B cell (primary cell): ENCODE measurements around the gene BUD31. TPM values are rescaled to one million over a fixed set of nuclear protein-coding genes. Genes with fewer than 3 reads are reported as not detected.

Source experiments
- ATAC-seq: fragments of 200-7000 bp; cut with Tn5 transposase; one replicate; pipeline ENCODE4 v1.10.0; 2021; ENCODE audit warnings: low read depth, mild to moderate bottlenecking, moderate number of reproducible peaks, moderate library complexity
- CTCF ChIA-PET: fragments of 350-600 bp; sonication (Branson Sonifier 250); formaldehyde crosslinking; loops from one replicate; lab custom pipeline; 2021; ENCODE audit warnings: antibody characterized with exemption, inconsistent platforms; lab: Charles Lee
- POLR2A ChIA-PET: fragments of 350-600 bp; sonication (Branson Sonifier 250); formaldehyde crosslinking; loops from one replicate; lab custom pipeline; 2021; ENCODE audit warnings: antibody characterized with exemption; lab: Charles Lee
- DNase-seq: peaks from one replicate; pipeline ENCODE4 v3.0.0; 2013
- H2AFZ ChIP-seq: 2 replicates; pipeline ENCODE4 v1.6.1; 2012; ENCODE audit warnings: mild to moderate bottlenecking, low read depth, low read length; ENCODE audit not compliant: insufficient read depth, poor library complexity, severe bottlenecking
- H3K27ac ChIP-seq, 2 donors: 1 replicate in 1 of 2; 2 replicates in 1 of 2; pipeline ENCODE4 v1.5.1; 2012 to 2013; ENCODE audit warnings: low read length in 2 of 2, mild to moderate bottlenecking in 2 of 2, moderate library complexity in 1 of 2
- H3K27me3 ChIP-seq, 4 experiments: fragments of 200-600 bp in 1 of 4; sonication (generic) in 1 of 4; replicated peaks in 1 of 4; 1 replicate in 2 of 4; 2 replicates in 2 of 4; pipeline versions ENCODE4 v1.6.1 to v1.7.0; 2013 to 2016; ENCODE audit warnings: low read length in 3 of 4, mild to moderate bottlenecking in 2 of 4, mixed read lengths in 1 of 4, moderate library complexity in 1 of 4; ENCODE audit not compliant: insufficient read depth in 4 of 4, control insufficient read depth in 3 of 4; ENCODE audit errors: control extremely low read depth in 1 of 4
- H3K36me3 ChIP-seq, 2 experiments: replicated peaks in 1 of 2; 1 replicate in 1 of 2; 2 replicates in 1 of 2; pipeline versions ENCODE4 v1.6.1 to v1.7.1; 2013; ENCODE audit warnings: low read length in 1 of 2; ENCODE audit not compliant: insufficient read depth in 2 of 2, control insufficient read depth in 1 of 2; ENCODE audit errors: control extremely low read depth in 1 of 2, extremely low read depth in 1 of 2
- H3K4me1 ChIP-seq, 2 donors: fragments of 200-600 bp in 1 of 2; sonication (generic) in 1 of 2; 1 replicate in 1 of 2; 2 replicates in 1 of 2; pipeline versions ENCODE4 v1.5.1 to v1.6.1; 2013 to 2017; ENCODE audit warnings: low read length in 2 of 2; ENCODE audit not compliant: control insufficient read depth in 2 of 2, insufficient read depth in 2 of 2
- H3K4me2 ChIP-seq: replicated peaks from 2 replicates; pipeline ENCODE3; 2012; ENCODE audit warnings: mild to moderate bottlenecking, low read depth, low read length; ENCODE audit not compliant: poor library complexity, severe bottlenecking
- H3K4me3 ChIP-seq, 5 experiments: fragments of 200-600 bp in 1 of 5; sonication (generic) in 1 of 5; 1 replicate in 3 of 5; 2 replicates in 2 of 5; pipeline versions ENCODE4 v1.5.1 to v1.7.0; 2011 to 2016; ENCODE audit warnings: low read length in 4 of 5, mild to moderate bottlenecking in 4 of 5, low read depth in 2 of 5, control low read depth in 1 of 5, moderate library complexity in 1 of 5; ENCODE audit not compliant: insufficient read depth in 1 of 5; ENCODE audit errors: control extremely low read depth in 1 of 5, extremely low read depth in 1 of 5
- H3K79me2 ChIP-seq: fragments of 200-600 bp; sonication (generic); one replicate; pipeline ENCODE4 v1.6.0; 2016; ENCODE audit warnings: low read length; ENCODE audit not compliant: control insufficient read depth, insufficient read depth
- H3K9ac ChIP-seq: fragments of 200-600 bp; sonication (generic); 2 replicates; pipeline ENCODE4 v1.6.1; 2017; ENCODE audit warnings: mild to moderate bottlenecking, low read length, moderate library complexity
- H3K9me3 ChIP-seq, 3 donors: one replicate each; pipeline versions ENCODE4 v1.6.1 to v1.7.1; 2013; ENCODE audit warnings: low read length in 2 of 3; ENCODE audit not compliant: control insufficient read depth in 2 of 3, insufficient read depth in 1 of 3; ENCODE audit errors: control extremely low read depth in 1 of 3
- H4K20me1 ChIP-seq: 2 replicates; pipeline ENCODE4 v1.6.0; 2012; ENCODE audit warnings: mild to moderate bottlenecking, low read length; ENCODE audit not compliant: insufficient read depth, control insufficient read depth, poor library complexity, severe bottlenecking
- H3K27ac Mint-ChIP-seq: one replicate; pipeline ENCODE4 v1.8.0; 2021; ENCODE audit warnings: mixed read lengths
- H3K27me3 Mint-ChIP-seq: one replicate; pipeline ENCODE4 v1.8.0; 2021; ENCODE audit warnings: mixed read lengths
- H3K4me1 Mint-ChIP-seq: one replicate; pipeline ENCODE4 v1.8.0; 2021; ENCODE audit warnings: mixed read lengths
- H3K4me3 Mint-ChIP-seq: one replicate; pipeline ENCODE4 v1.8.0; 2021; ENCODE audit warnings: mixed read lengths
- H3K9me3 Mint-ChIP-seq: one replicate; pipeline ENCODE4 v1.8.0; 2022; ENCODE audit warnings: mixed read lengths; ENCODE audit not compliant: insufficient read depth
- EZH2 ChIP-seq: IDR thresholded peaks from 2 replicates; pipeline ENCODE4 v1.6.1; 2012; ENCODE audit warnings: borderline replicate concordance, low read depth, mild to moderate bottlenecking, moderate library complexity, low read length; ENCODE audit not compliant: insufficient read depth, poor library complexity, severe bottlenecking
- WGBS: methylation state at CpG from one replicate; pipeline ENCODE4 v1.1.5; 2013; ENCODE audit warnings: missing lambda C conversion rate; ENCODE audit not compliant: insufficient coverage; 5-methylcytosine and 5-hydroxymethylcytosine counted together
- intact Hi-C: fragments of 100-400 bp; cut with micrococcal nuclease; formaldehyde crosslinking; loops from one replicate; pipeline ENCODE4 v1.10.0; 2022
- polyA plus RNA-seq: library from polyadenylated mRNA; depleted of rRNA; stranded (reverse); fragments of >200 nt; gene quantifications from 2 replicates; pipeline ENCODE4 v1.2.3, GENCODE V29; 2012
- total RNA-seq, 2 donors: library from RNA; stranded (reverse); fragments of 120-200 nt in 1 of 2; gene quantifications; 1 replicate in 1 of 2; 2 replicates in 1 of 2; pipeline versions ENCODE4 v1.2.3 to v1.2.4, GENCODE V29; 2013 to 2022
- TF ChIP-seq, protein P1 (sequence below): fragments of 200-600 bp; IDR thresholded peaks from one replicate; pipeline ENCODE4 v1.8.0; 2022; ENCODE audit warnings: antibody characterized with exemption, mild to moderate bottlenecking

The BUD31 gene
- total and polyA plus RNA-seq, 2 donors (not counting 1 experiment from before 2014, with no cell fraction given): 57.8 to 69.4 TPM

DNA sequence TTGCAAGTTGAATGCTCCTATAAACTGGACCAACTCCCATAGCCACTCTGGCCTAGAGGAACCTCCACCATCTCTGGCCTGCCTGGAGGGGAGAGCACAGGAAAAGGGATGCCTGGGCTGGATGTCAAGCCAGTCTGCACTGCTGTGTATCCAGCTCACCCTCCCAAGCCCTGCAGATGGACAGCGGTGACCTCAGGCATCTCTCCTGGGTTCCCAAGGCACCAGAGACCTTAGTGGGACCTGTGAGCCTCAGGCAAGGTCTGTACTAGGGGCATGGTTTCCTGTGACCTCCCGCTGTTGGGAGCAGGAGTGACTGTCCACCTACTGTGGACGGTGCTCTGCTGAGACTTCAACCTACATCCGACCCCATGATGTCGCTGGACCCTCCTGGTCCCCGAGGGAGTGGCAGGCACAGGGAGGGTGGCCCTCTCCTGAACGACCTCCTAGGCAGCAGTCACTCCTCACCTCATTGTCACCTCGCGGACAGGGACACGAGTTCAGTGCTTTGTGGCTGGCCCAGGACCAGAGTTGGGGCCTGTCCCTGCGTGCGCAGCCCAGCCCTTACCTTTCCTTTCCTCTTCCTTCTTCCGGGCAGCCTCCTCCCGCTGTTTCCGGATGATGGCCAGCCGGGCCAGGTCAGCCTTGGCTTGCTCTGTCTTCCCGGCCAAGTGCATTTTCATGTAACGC lies 11.3 kb upstream of the BUD31 start:
- H3K4me1 ChIP-seq: peaks cover 8 to 14% of the 10 kb centered on the region in 2 donors
- CTCF ChIA-PET: interaction anchor here (1.1 kb wide), 1 partner anchor 32 kb away, joined by 3 read pairs; no protein-coding TSS in a partner anchor
- H3K27me3 ChIP-seq: no peaks in the 10 kb centered on the region
- no peaks in the 10 kb centered on the region for H3K9me3 ChIP-seq
- Mint-ChIP-seq H3K27me3 (no peaks in the 10 kb centered on the region), H3K27ac (peak overlapping the region; percentile 37), H3K9me3 (no peaks in the 10 kb centered on the region), H3K4me3 (no peak overlapping the region), H3K4me1 (peaks cover 18% of the 10 kb centered on the region)
- H4K20me1 ChIP-seq: peaks cover 80% of the 10 kb centered on the region
- H3K27ac ChIP-seq: peak overlapping the region in 1 of 2 donors; percentile 37
- H3K36me3 ChIP-seq: peaks cover 7 to 67% of the 10 kb centered on the region in 2 experiments
- no peak overlapping the region for H3K4me3 ChIP-seq
- no peak overlapping the region for H3K4me2 ChIP-seq
- TF ChIP-seq, protein P1, sequence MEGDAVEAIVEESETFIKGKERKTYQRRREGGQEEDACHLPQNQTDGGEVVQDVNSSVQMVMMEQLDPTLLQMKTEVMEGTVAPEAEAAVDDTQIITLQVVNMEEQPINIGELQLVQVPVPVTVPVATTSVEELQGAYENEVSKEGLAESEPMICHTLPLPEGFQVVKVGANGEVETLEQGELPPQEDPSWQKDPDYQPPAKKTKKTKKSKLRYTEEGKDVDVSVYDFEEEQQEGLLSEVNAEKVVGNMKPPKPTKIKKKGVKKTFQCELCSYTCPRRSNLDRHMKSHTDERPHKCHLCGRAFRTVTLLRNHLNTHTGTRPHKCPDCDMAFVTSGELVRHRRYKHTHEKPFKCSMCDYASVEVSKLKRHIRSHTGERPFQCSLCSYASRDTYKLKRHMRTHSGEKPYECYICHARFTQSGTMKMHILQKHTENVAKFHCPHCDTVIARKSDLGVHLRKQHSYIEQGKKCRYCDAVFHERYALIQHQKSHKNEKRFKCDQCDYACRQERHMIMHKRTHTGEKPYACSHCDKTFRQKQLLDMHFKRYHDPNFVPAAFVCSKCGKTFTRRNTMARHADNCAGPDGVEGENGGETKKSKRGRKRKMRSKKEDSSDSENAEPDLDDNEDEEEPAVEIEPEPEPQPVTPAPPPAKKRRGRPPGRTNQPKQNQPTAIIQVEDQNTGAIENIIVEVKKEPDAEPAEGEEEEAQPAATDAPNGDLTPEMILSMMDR: no peak
- TF ChIP-seq EZH2: no peak
- POLR2A ChIA-PET: no interaction called here
- no peak overlapping the region for H3K9ac ChIP-seq
- 92% methylated on average over 12 of the region's 18 CpGs for WGBS
- no peak overlapping the region for H2AFZ ChIP-seq
- H3K79me2 ChIP-seq: peaks cover 12% of the 10 kb centered on the region
- intact Hi-C loops: no loop called here
- ATAC-seq: no peak
- DNase-seq: no peak

DNA sequence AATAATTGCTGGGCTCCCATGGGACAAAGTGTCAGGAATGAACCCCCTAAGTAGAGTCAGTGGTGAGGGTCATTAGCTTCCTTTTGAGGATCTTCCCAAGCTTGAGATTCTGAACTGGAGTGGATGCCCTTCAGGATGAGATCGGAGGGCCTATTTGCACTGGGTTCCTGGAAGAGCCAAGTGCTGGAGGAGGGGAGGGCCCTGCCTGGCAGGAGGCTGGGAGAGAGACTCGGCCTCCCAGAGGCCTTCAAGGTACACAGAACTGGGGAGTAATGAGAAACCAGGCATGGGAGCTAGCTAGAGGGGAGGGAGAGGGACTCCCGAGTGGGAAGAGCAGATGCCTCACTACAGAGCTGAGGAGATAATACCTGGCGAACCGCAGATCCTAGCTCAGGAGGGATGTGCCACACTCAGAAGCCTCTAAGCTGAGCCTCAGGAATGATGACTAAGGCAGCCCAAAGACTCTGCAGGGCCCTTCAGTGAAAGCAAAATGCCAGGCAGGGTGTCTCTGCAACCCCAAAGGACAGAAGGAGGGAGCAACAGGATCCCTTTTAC lies 9.8 kb upstream of the BUD31 start:
- no peaks in the 10 kb centered on the region for H3K27me3 Mint-ChIP-seq
- H3K9ac ChIP-seq: no peak overlapping the region
- H3K27ac ChIP-seq: peak overlapping the region in 1 of 2 donors; percentile 37
- TF ChIP-seq, protein P1: no peak
- TF ChIP-seq EZH2: no peak
- DNase-seq: no peak
- no peak overlapping the region for H2AFZ ChIP-seq
- no peak for ATAC-seq
- H3K4me2 ChIP-seq: no peak overlapping the region
- ChIA-PET POLR2A (interaction anchor here (1.3 kb wide), 1 partner anchor 10 kb away, joined by 4 read pairs; the partner anchor contains the start of genes BUD31 and PDAP1), CTCF (interaction anchor here (1.3 kb wide), 1 partner anchor 8 kb away, joined by 3 read pairs; no protein-coding TSS in a partner anchor)
- H3K27ac Mint-ChIP-seq: peak overlapping the region; percentile 70
- peaks cover 69% of the 10 kb centered on the region for H4K20me1 ChIP-seq
- no peak overlapping the region for H3K4me3 Mint-ChIP-seq
- H3K9me3 Mint-ChIP-seq: no peaks in the 10 kb centered on the region
- H3K36me3 ChIP-seq: peaks cover 7 to 70% of the 10 kb centered on the region in 2 experiments
- 87% methylated on average over 5 of the region's 5 CpGs for WGBS
- H3K79me2 ChIP-seq: peaks cover 4% of the 10 kb centered on the region
- H3K9me3 ChIP-seq: no peaks in the 10 kb centered on the region
- H3K27me3 ChIP-seq: no peaks in the 10 kb centered on the region
- peaks cover 0 to under 1% of the 10 kb centered on the region in 2 donors for H3K4me1 ChIP-seq
- peaks cover 6% of the 10 kb centered on the region for H3K4me1 Mint-ChIP-seq
- intact Hi-C loops: no loop called here
- no peak overlapping the region for H3K4me3 ChIP-seq
